DND-41 (cell line): ENCODE measurements around the gene ERMARD.

Experiments
- CTCF ChIP-seq: IDR thresholded peaks from 2 replicates; pipeline ENCODE4 v1.5.1; 2012; ENCODE audit warnings: borderline replicate concordance, low read length, moderate library complexity, mild to moderate bottlenecking; ENCODE audit not compliant: poor library complexity, severe bottlenecking; ENCODE audit errors: extremely low read depth
- EZH2 ChIP-seq: IDR thresholded peaks from 3 replicates; pipeline ENCODE4 v1.6.1; 2012; ENCODE audit warnings: borderline replicate concordance, low read depth, mild to moderate bottlenecking, moderate library complexity, low read length, inconsistent platforms; ENCODE audit not compliant: severe bottlenecking

- peak; percentile 94 for TF ChIP-seq CTCF
- TF ChIP-seq EZH2, result no peak
Measured at GRCh38 chr6:169789944-169790927, 38.8 kb downstream of the ERMARD start.
